ENCODE results near the gene CCDC88C.
"Not testable (repeated sequence)": the region's sequence is repeated elsewhere in the genome, so short reads cannot be mapped to it uniquely, and the experiment has no call there.

The CCDC88C gene

GRCh38 chr14:91284791-91285548 is 132.7 kb downstream of the CCDC88C start:
- DNase-seq, result no peak

DNA sequence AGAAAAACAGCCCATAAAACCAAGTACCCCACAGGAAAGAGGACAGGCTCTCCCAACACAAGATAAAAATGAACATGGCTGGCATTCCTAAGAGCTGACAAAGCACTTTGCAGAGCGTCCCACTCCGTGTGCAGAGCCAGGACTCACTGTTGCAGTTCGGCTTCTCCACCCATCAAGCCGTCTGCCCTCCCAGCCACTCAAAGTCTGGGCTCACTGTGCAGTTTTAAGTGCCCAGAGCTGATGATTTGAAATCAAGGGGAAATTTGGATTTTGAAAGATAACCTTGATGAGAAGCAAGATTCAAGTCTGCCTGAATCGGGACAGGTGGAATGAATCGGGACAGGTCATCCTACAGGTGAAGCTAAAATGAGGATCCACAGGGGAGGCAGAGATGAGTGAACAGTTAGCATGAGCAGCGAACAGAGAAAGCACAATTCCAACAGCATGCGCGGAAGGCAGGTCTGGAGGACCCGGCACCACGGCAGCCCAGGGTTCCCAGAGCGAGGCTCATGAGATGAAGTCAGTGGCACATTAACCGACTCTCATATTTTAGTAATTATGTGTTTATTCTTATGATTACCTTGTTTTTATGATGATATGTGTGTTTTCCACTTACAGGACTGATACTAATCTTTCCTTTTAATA is 133.4 kb downstream of the CCDC88C start:
- no peak for DNase-seq

DNA sequence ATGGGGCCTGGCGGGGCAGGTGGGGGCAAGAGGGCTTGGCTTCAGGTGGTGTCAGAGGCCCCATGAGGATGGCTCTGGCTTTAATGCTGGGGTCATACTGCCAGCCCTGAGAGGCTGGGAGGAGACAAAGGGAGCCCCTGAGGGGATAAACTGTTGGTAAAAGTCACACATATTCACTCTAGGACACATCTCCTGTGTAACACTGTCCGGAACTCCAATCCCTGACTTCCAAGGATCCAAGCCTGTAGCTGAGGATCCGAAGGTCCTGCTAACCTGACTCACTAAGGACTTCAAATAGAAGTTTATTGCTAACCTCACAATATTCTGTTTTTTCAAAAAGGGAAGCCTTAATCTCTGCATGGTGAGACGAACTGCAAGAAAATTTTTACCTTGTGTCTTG is 134.0 kb downstream of the CCDC88C start:
- DNase-seq, result no peak

GRCh38 chr14:91282954-91283645 is 134.5 kb downstream of the CCDC88C start:
- no peak for DNase-seq

- DNase-seq, result no peak
Measured at GRCh38 chr14:91281346-91281745, 136.3 kb downstream of the CCDC88C start.

DNA sequence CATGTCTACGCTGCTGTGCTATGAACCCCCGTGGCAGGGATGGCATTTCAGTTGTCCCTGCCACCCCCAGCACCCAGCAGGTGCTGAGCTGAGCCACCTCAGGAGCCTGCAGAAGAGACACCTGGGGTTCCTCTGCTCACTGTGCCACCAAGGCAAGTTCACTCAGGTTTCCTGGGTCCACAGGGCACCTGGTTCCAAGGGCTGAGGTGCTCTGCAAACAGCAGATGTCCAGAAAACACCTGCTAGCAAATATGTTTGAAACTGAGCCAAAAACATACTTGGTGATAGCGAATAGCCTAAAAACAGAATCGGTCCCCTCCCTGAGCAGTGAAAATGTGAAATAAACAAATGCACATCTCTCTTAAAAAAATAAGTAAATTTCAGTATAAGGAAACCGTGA is 137.5 kb downstream of the CCDC88C start:
- peak; percentile 79 for DNase-seq

DNA sequence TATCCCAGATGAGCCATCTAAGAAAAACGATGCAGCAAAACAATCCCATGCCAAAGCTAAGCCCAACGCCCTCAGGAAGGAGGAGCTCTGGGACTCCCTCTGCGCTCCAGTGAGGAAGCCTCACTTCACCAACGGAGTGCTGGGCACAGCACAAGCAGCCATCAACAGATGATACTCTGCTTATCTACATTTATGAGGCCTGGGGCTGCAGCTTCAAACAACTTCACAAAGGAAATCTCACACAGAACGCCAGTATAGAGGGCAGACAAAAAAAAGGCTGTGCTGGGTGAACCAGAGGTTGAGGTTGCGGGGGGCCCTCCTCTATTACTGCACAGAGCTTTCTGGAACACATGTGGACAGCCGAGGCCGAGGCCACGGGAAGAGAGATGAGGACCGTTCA is 138.3 kb downstream of the CCDC88C start:
- no peak for DNase-seq

DNA sequence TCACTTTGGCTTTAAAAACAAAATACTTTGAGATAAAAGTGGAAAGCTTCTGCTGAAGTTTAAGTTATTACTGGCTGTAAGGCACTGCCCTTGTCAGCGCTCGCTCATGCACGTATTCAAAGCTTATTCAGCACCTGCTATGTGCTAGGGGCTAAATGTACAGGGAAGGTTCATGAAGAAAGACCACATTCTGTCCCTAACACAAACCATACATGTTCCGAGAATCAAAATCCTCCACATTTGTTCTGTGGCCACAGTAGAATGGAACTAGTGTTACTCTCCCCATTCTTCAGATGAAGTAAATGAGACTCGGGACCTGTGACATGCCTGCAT is 139.3 kb downstream of the CCDC88C start:
- no peak for DNase-seq

- no peak for DNase-seq
Measured at GRCh38 chr14:91277546-91278382, 139.9 kb downstream of the CCDC88C start.

GRCh38 chr14:91274796-91275195 is 142.8 kb downstream of the CCDC88C start:
- DNase-seq, result no peak

GRCh38 chr14:91273885-91274273 is 143.7 kb downstream of the CCDC88C start:
- no peak for DNase-seq

GRCh38 chr14:91273273-91273884 is 144.2 kb downstream of the CCDC88C start:
- no peak for DNase-seq

- no peak for DNase-seq
Measured at GRCh38 chr14:91272341-91273272, 145.0 kb downstream of the CCDC88C start.

DNA sequence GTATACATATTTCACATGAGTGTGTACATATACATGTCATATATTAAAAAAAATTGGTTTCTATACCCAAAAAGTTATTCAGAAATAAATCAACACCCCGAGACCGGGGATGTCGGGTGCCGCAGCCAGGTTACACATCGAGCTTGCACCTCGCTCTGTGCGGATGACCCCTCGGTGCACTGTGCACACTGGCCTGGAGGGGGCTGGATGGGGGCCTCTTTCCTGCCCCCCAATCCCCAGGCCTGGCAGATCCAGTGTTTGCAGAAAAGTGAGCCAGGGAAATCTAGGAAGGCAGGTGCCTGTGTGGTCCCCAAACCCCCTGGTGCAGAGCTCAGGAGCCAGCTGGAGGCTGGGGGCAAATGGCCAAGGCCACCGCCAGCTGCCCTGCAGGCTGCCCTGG is 146.0 kb downstream of the CCDC88C start:
- no peak for DNase-seq

GRCh38 chr14:91270619-91271018 is 147.0 kb downstream of the CCDC88C start:
- no peak for DNase-seq

- DNase-seq, result no peak
Measured at GRCh38 chr14:91270188-91270587, 147.4 kb downstream of the CCDC88C start.

GRCh38 chr14:91269076-91269991 is 148.3 kb downstream of the CCDC88C start:
- no peak for DNase-seq

GRCh38 chr14:91267965-91268437 is 149.6 kb downstream of the CCDC88C start:
- DNase-seq, result no peak

GRCh38 chr14:91266276-91266675 is 151.3 kb downstream of the CCDC88C start:
- not testable (repeated sequence) for DNase-seq

DNA sequence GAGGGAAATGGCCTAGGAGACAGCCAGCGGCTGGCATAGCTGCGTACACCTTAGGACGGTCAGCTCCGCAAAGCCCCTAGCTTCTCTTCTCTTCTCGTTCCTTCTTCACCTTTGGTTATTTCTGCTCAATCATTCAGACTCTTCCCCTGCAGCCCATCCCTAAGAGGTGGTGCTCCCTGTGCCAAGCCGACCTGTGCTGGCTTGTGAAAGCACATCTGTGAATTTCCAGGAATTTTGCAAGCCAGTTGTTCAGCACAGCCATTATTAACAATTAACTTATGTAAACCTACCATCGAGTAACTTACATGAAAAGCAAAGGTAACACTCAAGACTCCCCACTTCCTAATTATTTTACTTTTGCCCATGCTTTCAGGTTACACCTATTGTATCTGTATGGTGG is 152.2 kb downstream of the CCDC88C start:
- no peak for DNase-seq
